OCI-LY1 (cell line): Measurements from ENCODE around the gene EML5.

ENCODE experiments used
- H2AFZ ChIP-seq: fragments of 200-600 bp; sonication (generic), shearing (Covaris generic); 2 replicates; pipeline ENCODE4 v1.6.0; 2014; ENCODE audit warnings: antibody characterized with exemption, mild to moderate bottlenecking, low read length
- H3F3A ChIP-seq: fragments of 200-600 bp; sonication (generic), shearing (Covaris generic); 2 replicates; pipeline ENCODE4 v1.6.0; 2014; ENCODE audit warnings: mild to moderate bottlenecking, antibody characterized with exemption, low read length, moderate library complexity; ENCODE audit not compliant: insufficient read depth
- H3K27ac ChIP-seq: fragments of 200-600 bp; sonication (generic); 2 replicates; pipeline ENCODE4 v1.5.1; 2014; ENCODE audit warnings: low read length, mixed run types, mild to moderate bottlenecking, low read depth; ENCODE audit not compliant: poor library complexity, severe bottlenecking
- H3K27me3 ChIP-seq: fragments of 200-600 bp; sonication (generic); 2 replicates; pipeline ENCODE4 v1.6.0; 2014; ENCODE audit warnings: antibody characterized with exemption, mild to moderate bottlenecking, low read length, moderate library complexity; ENCODE audit not compliant: insufficient read depth
- H3K36me3 ChIP-seq: fragments of 200-600 bp; sonication (generic); 2 replicates; pipeline ENCODE4 v1.6.1; 2014; ENCODE audit warnings: mild to moderate bottlenecking, antibody characterized with exemption, low read length, moderate library complexity, mixed read lengths; ENCODE audit not compliant: insufficient read depth
- H3K4me1 ChIP-seq: fragments of 200-600 bp; sonication (generic); 2 replicates; pipeline ENCODE4 v1.5.1; 2014; ENCODE audit warnings: mild to moderate bottlenecking, low read length, moderate library complexity; ENCODE audit not compliant: insufficient read depth, severe bottlenecking
- H3K4me2 ChIP-seq: fragments of 200-600 bp; sonication (generic), shearing (Covaris generic); 2 replicates; pipeline ENCODE4 v1.6.1; 2014; ENCODE audit warnings: low read length
- H3K4me3 ChIP-seq: fragments of 200-600 bp; sonication (generic); 2 replicates; pipeline ENCODE4 v1.5.1; 2014; ENCODE audit warnings: low read length, low read depth, mild to moderate bottlenecking, mixed read lengths; ENCODE audit not compliant: poor library complexity, severe bottlenecking
- H3K79me2 ChIP-seq: fragments of 200-600 bp; shearing (Covaris generic); 2 replicates; pipeline ENCODE4 v1.6.1; 2016; ENCODE audit warnings: mixed run types, low read length, mixed read lengths; ENCODE audit not compliant: insufficient read depth
- H3K9ac ChIP-seq: fragments of 200-600 bp; sonication (generic), shearing (Covaris generic); 2 replicates; pipeline ENCODE4 v1.6.1; 2014; ENCODE audit warnings: mild to moderate bottlenecking, low read length, mixed read lengths
- H3K9me2 ChIP-seq: fragments of 200-600 bp; sonication (generic), shearing (Covaris generic); 2 replicates; pipeline ENCODE4 v1.6.1; 2014; ENCODE audit warnings: low read depth, mild to moderate bottlenecking, low read length, mixed read lengths
- H3K9me3 ChIP-seq: fragments of 200-600 bp; shearing (Covaris generic); 2 replicates; pipeline ENCODE4 v1.6.1; 2014; ENCODE audit warnings: low read length, mixed read lengths
- H4K20me1 ChIP-seq: fragments of 200-600 bp; sonication (generic), shearing (Covaris generic); 2 replicates; pipeline ENCODE4 v1.6.0; 2016; ENCODE audit warnings: mild to moderate bottlenecking, low read length; ENCODE audit not compliant: insufficient read depth
- EZH2 ChIP-seq: fragments of 200-600 bp; sonication (generic), shearing (Covaris generic); IDR thresholded peaks from 2 replicates; pipeline ENCODE4 v1.8.0; 2017; ENCODE audit warnings: borderline replicate concordance, mixed run types, mild to moderate bottlenecking, antibody characterized with exemption, low read length, moderate library complexity, mixed read lengths
- TF ChIP-seq, protein P1 (sequence below): fragments of 200-600 bp; sonication (generic), shearing (Covaris generic); IDR thresholded peaks from 2 replicates; pipeline ENCODE4 v1.5.1; 2017; ENCODE audit warnings: mild to moderate bottlenecking, antibody characterized with exemption, low read length, moderate library complexity, mixed read lengths

EML5 gene

DNA sequence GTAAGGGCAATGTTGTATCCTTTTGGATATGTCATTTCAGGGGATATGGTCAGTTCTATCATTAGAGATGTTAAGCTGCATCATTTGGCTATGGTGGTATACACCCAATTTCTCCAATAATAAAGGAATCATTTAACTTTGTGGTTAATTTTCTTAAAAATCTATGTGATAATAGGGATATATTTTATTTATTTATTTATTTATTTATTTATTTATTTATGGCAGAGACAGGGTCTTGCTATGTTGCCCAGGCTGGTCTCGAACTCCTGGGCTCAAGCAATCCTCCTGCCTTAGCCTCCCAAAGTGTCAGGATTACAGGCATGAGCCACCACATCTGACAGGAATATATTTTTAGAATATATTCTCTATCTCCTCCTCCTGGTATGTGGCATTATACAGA lies 85.7 kb downstream of the EML5 start:
- no peaks in the 10 kb centered on the region for H3F3A ChIP-seq
- no peak overlapping the region for H2AFZ ChIP-seq
- H4K20me1 ChIP-seq, result no peaks in the 10 kb centered on the region

DNA sequence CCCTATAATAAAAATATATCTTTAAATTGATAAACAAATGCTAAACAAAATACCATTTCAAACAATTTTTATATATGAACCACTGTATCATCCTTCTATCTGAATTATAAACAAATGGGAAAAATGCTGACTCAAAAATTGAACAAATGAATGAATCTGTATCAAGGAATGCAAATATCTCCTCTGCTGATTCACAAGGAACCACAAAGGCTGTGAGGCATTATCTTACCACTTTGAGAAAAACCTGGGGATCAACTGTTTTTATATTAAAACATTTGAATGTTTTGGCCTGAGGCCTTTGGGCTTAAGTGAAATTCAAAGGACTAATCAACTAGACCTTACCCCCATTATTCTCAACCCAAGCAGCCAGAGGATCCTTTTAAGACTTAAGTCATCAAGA lies 86.3 kb downstream of the EML5 start:
- H3K4me2 ChIP-seq, result no peak overlapping the region
- H3K9ac ChIP-seq, result no peak overlapping the region
- no peaks in the 10 kb centered on the region for H3K79me2 ChIP-seq
- no peaks in the 10 kb centered on the region for H3F3A ChIP-seq
- H4K20me1 ChIP-seq, result no peaks in the 10 kb centered on the region
- H3K4me3 ChIP-seq, result no peak overlapping the region
- no peak for TF ChIP-seq EZH2
- TF ChIP-seq, protein P1, sequence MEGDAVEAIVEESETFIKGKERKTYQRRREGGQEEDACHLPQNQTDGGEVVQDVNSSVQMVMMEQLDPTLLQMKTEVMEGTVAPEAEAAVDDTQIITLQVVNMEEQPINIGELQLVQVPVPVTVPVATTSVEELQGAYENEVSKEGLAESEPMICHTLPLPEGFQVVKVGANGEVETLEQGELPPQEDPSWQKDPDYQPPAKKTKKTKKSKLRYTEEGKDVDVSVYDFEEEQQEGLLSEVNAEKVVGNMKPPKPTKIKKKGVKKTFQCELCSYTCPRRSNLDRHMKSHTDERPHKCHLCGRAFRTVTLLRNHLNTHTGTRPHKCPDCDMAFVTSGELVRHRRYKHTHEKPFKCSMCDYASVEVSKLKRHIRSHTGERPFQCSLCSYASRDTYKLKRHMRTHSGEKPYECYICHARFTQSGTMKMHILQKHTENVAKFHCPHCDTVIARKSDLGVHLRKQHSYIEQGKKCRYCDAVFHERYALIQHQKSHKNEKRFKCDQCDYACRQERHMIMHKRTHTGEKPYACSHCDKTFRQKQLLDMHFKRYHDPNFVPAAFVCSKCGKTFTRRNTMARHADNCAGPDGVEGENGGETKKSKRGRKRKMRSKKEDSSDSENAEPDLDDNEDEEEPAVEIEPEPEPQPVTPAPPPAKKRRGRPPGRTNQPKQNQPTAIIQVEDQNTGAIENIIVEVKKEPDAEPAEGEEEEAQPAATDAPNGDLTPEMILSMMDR, result no peak
- no peaks in the 10 kb centered on the region for H3K4me1 ChIP-seq
- no peaks in the 10 kb centered on the region for H3K9me2 ChIP-seq
- H2AFZ ChIP-seq, result no peak overlapping the region
- H3K27me3 ChIP-seq, result no peaks in the 10 kb centered on the region
- no peak overlapping the region for H3K27ac ChIP-seq
- no peaks in the 10 kb centered on the region for H3K36me3 ChIP-seq
- no peaks in the 10 kb centered on the region for H3K9me3 ChIP-seq

More for the DNA sequence above, 85.7 kb downstream of the EML5 start:
- TF ChIP-seq, protein P1, result no peak
- TF ChIP-seq EZH2, result no peak
- no peaks in the 10 kb centered on the region for H3K79me2 ChIP-seq
- H3K4me1 ChIP-seq, result no peaks in the 10 kb centered on the region
- no peak overlapping the region for H3K4me3 ChIP-seq
- H3K9ac ChIP-seq, result no peak overlapping the region
- no peaks in the 10 kb centered on the region for H3K27me3 ChIP-seq
- H3K27ac ChIP-seq, result no peak overlapping the region
- H3K4me2 ChIP-seq, result no peak overlapping the region
- H3K36me3 ChIP-seq, result no peaks in the 10 kb centered on the region
- no peaks in the 10 kb centered on the region for H3K9me3 ChIP-seq
- H3K9me2 ChIP-seq, result no peaks in the 10 kb centered on the region

DNA sequence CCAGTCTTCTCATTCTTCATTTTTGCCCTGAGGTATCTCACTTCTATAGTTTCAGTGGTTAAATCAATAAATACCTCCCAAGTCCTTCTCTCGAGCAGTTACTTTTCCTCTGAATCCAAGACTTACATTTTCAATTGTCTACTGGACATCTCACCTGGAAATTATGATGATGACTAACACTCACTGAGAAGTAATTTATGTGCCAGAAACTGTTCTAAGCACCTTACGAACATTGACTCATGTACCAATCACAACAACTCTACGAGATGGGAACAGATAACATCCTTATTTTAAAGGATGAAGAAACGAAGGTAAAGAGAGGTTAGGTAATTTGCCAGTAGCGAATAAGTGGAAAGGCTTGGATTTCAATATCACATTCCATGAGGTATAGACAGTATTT lies 94.1 kb downstream of the EML5 start:
- no peak overlapping the region for H3K4me2 ChIP-seq
- H3K9me2 ChIP-seq, result no peaks in the 10 kb centered on the region
- no peak overlapping the region for H3K27ac ChIP-seq
- H3K9ac ChIP-seq, result no peak overlapping the region
- no peaks in the 10 kb centered on the region for H3K79me2 ChIP-seq
- no peaks in the 10 kb centered on the region for H3K4me1 ChIP-seq
- H3K4me3 ChIP-seq, result no peak overlapping the region
- no peaks in the 10 kb centered on the region for H3F3A ChIP-seq
- TF ChIP-seq EZH2, result no peak
- TF ChIP-seq, protein P1, result no peak
- no peaks in the 10 kb centered on the region for H4K20me1 ChIP-seq
- H3K27me3 ChIP-seq, result no peaks in the 10 kb centered on the region
- no peaks in the 10 kb centered on the region for H3K9me3 ChIP-seq
- H2AFZ ChIP-seq, result no peak overlapping the region
- no peaks in the 10 kb centered on the region for H3K36me3 ChIP-seq
